GM19240 (cell line): ENCODE measurements around the gene UBXN1.
A peak's percentile ranks its signal among the peaks of the same experiment; 100 is the strongest.

Source experiments
- DNase-seq: peaks from one replicate; pipeline ENCODE4 v3.0.0; 2011; ENCODE audit warnings: low spot score; ENCODE audit not compliant: insufficient read length

Gene UBXN1

DNA sequence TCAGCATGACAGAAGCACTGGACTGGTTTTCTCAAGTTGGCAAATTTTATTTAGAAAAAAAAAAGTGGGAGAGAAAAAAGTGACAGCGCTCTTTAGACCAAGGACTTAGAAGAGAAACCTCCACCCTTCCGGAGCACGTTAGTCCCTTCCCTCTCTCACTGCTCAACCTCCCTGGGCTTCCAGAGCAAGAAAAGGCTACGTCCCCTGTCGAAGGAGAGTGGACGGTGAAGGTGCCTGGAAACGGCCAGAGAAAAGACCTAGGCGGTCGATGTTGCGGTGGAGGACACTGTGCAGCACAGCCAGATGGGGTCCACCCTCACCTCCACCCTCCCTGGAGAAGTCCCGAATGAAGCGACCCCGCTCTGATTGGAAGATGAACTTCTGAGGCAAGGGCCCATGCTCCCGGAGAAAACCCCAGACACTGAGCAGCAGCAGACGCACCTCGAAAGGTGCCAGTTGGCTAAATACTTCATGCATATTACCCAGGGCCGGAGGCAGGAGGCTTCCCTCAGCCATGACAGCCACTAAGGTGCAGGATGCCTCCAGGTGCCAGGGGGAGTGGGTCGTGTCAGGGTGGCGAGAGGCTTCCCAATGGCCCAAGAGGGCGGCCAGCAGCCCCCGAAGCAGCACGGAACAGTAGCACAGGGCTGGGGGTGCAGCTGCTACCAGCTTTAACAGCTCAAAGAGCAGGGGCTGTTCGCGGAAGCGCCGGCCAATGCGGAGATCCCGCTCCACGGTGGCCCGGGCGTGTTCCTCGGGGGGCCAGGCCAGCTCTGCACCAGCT is 31.9 kb downstream of the UBXN1 start:
- DNase-seq: no peak

DNA sequence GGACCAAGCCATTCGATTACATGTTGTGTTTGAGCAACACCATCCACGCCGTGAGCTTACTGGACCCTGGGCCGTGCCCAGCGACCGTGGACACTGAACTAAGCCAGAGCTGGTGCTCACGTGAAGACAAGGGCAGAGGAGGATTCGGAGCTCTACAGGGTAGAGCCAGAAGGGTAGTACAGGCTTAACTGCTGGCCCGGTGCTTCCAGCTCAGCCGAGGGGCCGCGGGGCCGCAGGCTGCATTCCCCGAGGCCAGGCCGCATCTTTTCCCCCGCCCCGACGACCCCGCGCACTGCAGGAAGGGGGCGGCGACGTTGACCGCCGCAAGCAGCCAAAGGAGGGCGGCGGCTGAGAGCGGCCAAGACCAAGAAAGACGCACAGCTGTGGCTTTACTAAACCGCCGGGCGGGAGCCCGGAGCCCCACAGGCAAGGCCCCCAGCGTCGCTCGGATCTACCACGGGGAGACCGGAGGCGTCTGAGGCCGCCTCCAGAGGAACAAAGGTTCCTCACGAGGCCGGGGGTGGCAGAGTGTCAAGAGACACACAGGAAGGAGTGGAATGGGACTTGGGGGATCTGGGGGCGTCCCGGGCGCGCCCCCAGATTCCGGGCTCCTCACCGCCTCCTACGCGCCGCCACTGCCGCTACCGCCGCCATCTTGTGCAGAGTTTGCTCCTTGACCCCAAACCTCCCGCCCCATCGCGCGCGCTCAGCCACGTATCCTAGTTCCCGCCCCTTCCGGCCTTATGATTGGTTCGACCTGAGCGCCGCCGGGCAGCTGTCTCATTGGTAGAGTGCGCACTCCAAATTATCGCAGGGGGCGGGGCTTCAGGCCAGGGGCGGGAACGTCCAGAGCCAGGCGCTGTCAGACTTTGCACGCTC is 32.7 kb downstream of the UBXN1 start, which contains the start of gene GANAB:
GANAB (minus strand) TSS at position 668 of the 879 bp plus-strand sequence; CDS start at position 654, 14 bp downstream.
- DNase-seq: peak; percentile 98

DNA sequence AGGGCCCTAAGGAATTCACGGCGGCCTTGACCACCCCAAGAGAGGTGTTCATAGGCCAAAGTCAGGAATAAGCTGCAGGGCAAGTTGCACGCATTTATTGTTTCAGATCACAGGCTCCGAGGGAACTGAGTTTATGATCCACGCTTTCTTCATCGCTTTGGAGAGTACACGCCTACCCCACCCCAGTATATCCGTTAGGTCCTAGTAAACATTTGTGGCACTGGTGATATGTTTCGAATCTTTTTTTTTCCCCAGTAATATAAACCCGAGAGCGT is 33.3 kb downstream of the UBXN1 start:
- no peak for DNase-seq

DNA sequence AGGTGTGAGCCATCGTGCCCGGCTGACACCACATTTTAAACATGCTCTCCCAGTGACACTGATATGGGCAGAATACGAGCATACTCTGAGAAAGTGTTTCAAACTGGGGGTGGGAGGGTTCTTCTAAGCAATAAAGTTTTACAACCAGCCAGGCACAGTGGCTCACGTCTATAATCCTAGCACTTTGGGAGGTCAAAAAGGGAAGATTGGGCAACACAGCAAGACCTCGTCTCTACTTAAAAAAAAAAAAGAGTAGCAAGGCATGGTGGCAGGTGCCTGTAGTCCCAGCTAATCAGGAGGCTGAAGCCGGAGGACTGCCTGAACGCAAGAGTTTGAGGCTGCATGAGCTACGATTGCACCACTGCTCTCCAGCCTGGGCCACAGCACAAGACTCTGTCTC is 34.7 kb downstream of the UBXN1 start:
- no peak for DNase-seq

DNA sequence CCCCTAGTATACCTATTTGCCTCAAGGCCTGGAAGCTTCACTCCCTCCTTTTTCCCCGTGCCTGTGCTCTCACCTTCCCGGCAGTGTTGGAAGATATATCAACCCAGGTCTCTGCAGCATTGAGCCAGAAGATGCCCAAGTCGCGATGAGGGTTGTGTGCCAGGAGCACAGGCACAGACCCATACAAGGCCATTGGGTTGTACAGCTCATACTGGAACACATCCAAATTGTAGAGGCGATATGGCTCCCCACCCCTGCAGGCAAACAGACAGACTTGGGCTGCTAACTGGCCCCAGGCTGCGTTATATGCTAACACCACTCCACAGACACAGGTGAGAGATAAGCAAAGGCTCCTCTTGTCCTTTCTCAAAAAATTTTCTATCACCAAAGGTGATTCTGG is 46.4 kb downstream of the UBXN1 start:
- DNase-seq: no peak

DNA sequence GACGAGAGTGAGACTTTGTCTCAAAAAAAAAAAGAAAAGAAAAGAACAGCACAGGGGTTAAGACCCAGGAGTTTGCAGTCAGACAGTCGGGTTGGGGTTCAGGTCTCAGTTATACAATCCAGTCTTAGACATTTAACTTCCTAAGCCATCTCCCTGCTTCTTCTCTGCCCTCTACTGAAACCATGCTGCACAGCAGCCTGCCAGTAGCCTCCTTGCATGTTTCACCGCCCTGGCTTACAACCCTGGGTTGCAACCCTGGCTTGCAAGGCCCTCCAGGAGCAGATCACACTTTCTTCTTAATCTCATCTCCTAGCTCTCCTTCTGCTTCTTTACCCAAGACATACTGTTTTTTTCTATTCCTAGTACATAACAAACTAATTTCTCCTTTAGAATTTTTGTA is 51.2 kb downstream of the UBXN1 start:
- no peak for DNase-seq
